Naive thymus-derived CD4-positive, alpha-beta T cell (primary cell): ENCODE results near the gene SPAG16. TPM values are rescaled to one million over a fixed set of nuclear protein-coding genes. Genes with fewer than 3 reads are reported as not detected.

Source experiments
- ATAC-seq: fragments of 150-1000 bp; cut with Tn5 transposase; 2 replicates; pipeline ENCODE4 v1.10.0; 2021; ENCODE audit warnings: mild to moderate bottlenecking, moderate library complexity
- CTCF ChIA-PET: fragments of 350-600 bp; sonication (Branson Sonifier 250); formaldehyde crosslinking; loops from one replicate; lab custom pipeline; 2021; ENCODE audit warnings: antibody characterized with exemption; lab: Charles Lee
- POLR2A ChIA-PET: fragments of 350-600 bp; sonication (Branson Sonifier 250); formaldehyde crosslinking; loops from one replicate; lab custom pipeline; 2021; ENCODE audit warnings: antibody characterized with exemption, inconsistent platforms; lab: Charles Lee
- DNase-seq, 9 donors: peaks; one replicate each; pipeline versions ENCODE4 v3.0.0 to v3.0.0-alpha.2; 2020 to 2022; ENCODE audit warnings: mixed read lengths in 1 of 9
- H3K27ac ChIP-seq: one replicate; pipeline ENCODE4 v1.7.0; 2013; ENCODE audit warnings: mild to moderate bottlenecking, low read depth, low read length, moderate library complexity
- H3K27me3 ChIP-seq, 2 donors: one replicate each; pipeline ENCODE4 v1.7.0; 2013; ENCODE audit warnings: low read length in 2 of 2, mild to moderate bottlenecking in 2 of 2, moderate library complexity in 2 of 2; ENCODE audit not compliant: control insufficient read depth in 2 of 2, insufficient read depth in 2 of 2
- H3K36me3 ChIP-seq, 3 experiments: 1 replicate in 2 of 3; 2 replicates in 1 of 3; pipeline ENCODE4 v1.7.0; 2013; ENCODE audit warnings: low read length in 3 of 3, mild to moderate bottlenecking in 3 of 3, moderate library complexity in 1 of 3; ENCODE audit not compliant: insufficient read depth in 3 of 3, control insufficient read depth in 2 of 3
- H3K4me1 ChIP-seq, 2 donors: one replicate each; pipeline ENCODE4 v1.7.0; 2013; ENCODE audit warnings: low read length in 2 of 2, mild to moderate bottlenecking in 2 of 2, moderate library complexity in 1 of 2; ENCODE audit not compliant: control insufficient read depth in 2 of 2, insufficient read depth in 2 of 2
- H3K4me3 ChIP-seq: 2 replicates; pipeline ENCODE4 v1.7.0; 2013; ENCODE audit warnings: mild to moderate bottlenecking, low read length
- H3K9me3 ChIP-seq, 3 experiments: 1 replicate in 2 of 3; 2 replicates in 1 of 3; pipeline ENCODE4 v1.7.0; 2013; ENCODE audit warnings: low read length in 3 of 3; ENCODE audit not compliant: control insufficient read depth in 2 of 3
- H3K27ac Mint-ChIP-seq, 9 donors: one replicate each; pipeline ENCODE4 v1.8.0; 2020 to 2022; ENCODE audit warnings: mixed read lengths in 9 of 9, mild to moderate bottlenecking in 8 of 9, moderate library complexity in 5 of 9, inconsistent platforms in 2 of 9
- H3K27me3 Mint-ChIP-seq, 5 donors: one replicate each; pipeline ENCODE4 v1.8.0; 2021 to 2022; ENCODE audit warnings: mixed read lengths in 5 of 5, mild to moderate bottlenecking in 1 of 5
- H3K36me3 Mint-ChIP-seq, 5 donors: one replicate each; pipeline ENCODE4 v1.8.0; 2020 to 2022; ENCODE audit warnings: mixed read lengths in 5 of 5, mild to moderate bottlenecking in 3 of 5, inconsistent platforms in 1 of 5
- H3K4me1 Mint-ChIP-seq, 7 donors: one replicate each; pipeline ENCODE4 v1.8.0; 2020 to 2022; ENCODE audit warnings: mixed read lengths in 7 of 7, mild to moderate bottlenecking in 3 of 7, inconsistent platforms in 1 of 7
- H3K4me3 Mint-ChIP-seq, 10 donors: one replicate each; pipeline ENCODE4 v1.8.0; 2020 to 2022; ENCODE audit warnings: mild to moderate bottlenecking in 10 of 10, mixed read lengths in 10 of 10, moderate library complexity in 6 of 10, inconsistent platforms in 2 of 10
- H3K9me3 Mint-ChIP-seq, 11 donors: one replicate each; pipeline ENCODE4 v1.8.0; 2020 to 2022; ENCODE audit warnings: mixed read lengths in 11 of 11, mild to moderate bottlenecking in 4 of 11, inconsistent platforms in 1 of 11, moderate library complexity in 1 of 11
- intact Hi-C, 2 donors: fragments of 100-400 bp; cut with micrococcal nuclease; formaldehyde crosslinking; loops; one replicate each; pipeline ENCODE4 v1.15.1; 2023
- polyA plus RNA-seq, 2 donors: library from polyadenylated mRNA; unstranded; fragments of 300-500 nt; fragmentation: Illumina TruSeq; gene quantifications; one replicate each; pipeline ENCODE4 v1.2.3, GENCODE V29; 2021
- total RNA-seq, 6 experiments: library from RNA in 5 of 6; stranded (reverse) in 5 of 6; gene quantifications; 1 replicate in 5 of 6; 2 replicates in 1 of 6; pipeline ENCODE4 v1.2.3 and lab custom pipeline; 2021 to 2026

Gene SPAG16
- total and polyA plus RNA-seq, 7 experiments from 2014 or later: 4.7 to 20.2 (median 7.4) TPM

GRCh38 chr2:213885485-213885884, 601.2 kb downstream of the SPAG16 start:
- CTCF ChIA-PET: no interaction called here
- Histone ChIP-seq H3K27ac (no peak overlapping the region), H3K27me3 (no peaks in the 10 kb centered on the region), H3K4me1 (no peaks in the 10 kb centered on the region), H3K9me3 (no peaks in the 10 kb centered on the region), H3K4me3 (no peak overlapping the region), H3K36me3 (no peaks in the 10 kb centered on the region)
- POLR2A ChIA-PET: no interaction called here
- no peak for ATAC-seq
- Mint-ChIP-seq H3K27me3 (no peaks in the 10 kb centered on the region), H3K4me1 (no peaks in the 10 kb centered on the region), H3K9me3 (peaks cover 0 to 6% (median 0%) of the 10 kb centered on the region in 11 donors), H3K36me3 (no peaks in the 10 kb centered on the region), H3K4me3 (no peak overlapping the region), H3K27ac (no peak overlapping the region)
- intact Hi-C loops: no loop called here
- no peak for DNase-seq

- ChIA-PET POLR2A (no interaction called here), CTCF (no interaction called here)
- intact Hi-C loops: no loop called here
- Histone ChIP-seq H3K4me3 (no peak overlapping the region), H3K27ac (no peak overlapping the region), H3K9me3 (no peaks in the 10 kb centered on the region), H3K36me3 (no peaks in the 10 kb centered on the region), H3K27me3 (no peaks in the 10 kb centered on the region), H3K4me1 (no peaks in the 10 kb centered on the region)
- no peak for ATAC-seq
- Mint-ChIP-seq H3K4me3 (no peak overlapping the region), H3K36me3 (peaks cover 0 to 2% (median 0%) of the 10 kb centered on the region in 5 donors), H3K27ac (no peak overlapping the region), H3K4me1 (no peaks in the 10 kb centered on the region), H3K9me3 (peaks cover 1 to 17% (median 7%) of the 10 kb centered on the region in 11 donors), H3K27me3 (no peaks in the 10 kb centered on the region)
- DNase-seq: no peak
Observed at GRCh38 chr2:213914510-213914909, 630.2 kb downstream of the SPAG16 start.

- H3K9me3 Mint-ChIP-seq: peaks cover 9 to 43% (median 21%) of the 10 kb centered on the region in 11 donors
- no peak overlapping the region for H3K4me3 Mint-ChIP-seq
- H3K36me3 ChIP-seq: no peaks in the 10 kb centered on the region
- no peaks in the 10 kb centered on the region for H3K4me1 Mint-ChIP-seq
- H3K4me1 ChIP-seq: no peaks in the 10 kb centered on the region
- H3K27ac ChIP-seq: no peak overlapping the region
- no peaks in the 10 kb centered on the region for H3K27me3 ChIP-seq
- no peak overlapping the region for H3K27ac Mint-ChIP-seq
- H3K9me3 ChIP-seq: peaks cover 0 to 8% (median 0%) of the 10 kb centered on the region in 3 experiments
- no peaks in the 10 kb centered on the region for H3K27me3 Mint-ChIP-seq
- H3K4me3 ChIP-seq: no peak overlapping the region
- ChIA-PET POLR2A (no interaction called here), CTCF (no interaction called here)
- DNase-seq: no peak
- peaks cover 0 to 5% (median 0%) of the 10 kb centered on the region in 5 donors for H3K36me3 Mint-ChIP-seq
- no peak for ATAC-seq
- intact Hi-C loops: no loop called here
Observed at GRCh38 chr2:213920014-213920413, 635.8 kb downstream of the SPAG16 start.

GRCh38 chr2:213923543-213923942, 639.3 kb downstream of the SPAG16 start:
- H3K27ac Mint-ChIP-seq: no peak overlapping the region

GRCh38 chr2:213934560-213934959, 650.3 kb downstream of the SPAG16 start:
- no peaks in the 10 kb centered on the region for H3K27me3 ChIP-seq
- Mint-ChIP-seq H3K36me3 (no peaks in the 10 kb centered on the region), H3K27ac (no peak overlapping the region), H3K27me3 (peaks cover 0 to 4% (median 0%) of the 10 kb centered on the region in 5 donors), H3K9me3 (no peaks in the 10 kb centered on the region), H3K4me3 (no peak overlapping the region), H3K4me1 (no peaks in the 10 kb centered on the region)
- DNase-seq (peak in 4 of 9 donors; percentile 5 to 23 (median 11)), ATAC-seq (no peak)
- ChIA-PET POLR2A (no interaction called here), CTCF (no interaction called here)
- no peak overlapping the region for H3K27ac ChIP-seq
- H3K4me3 ChIP-seq: no peak overlapping the region
- H3K9me3 ChIP-seq: no peaks in the 10 kb centered on the region
- intact Hi-C loops: loop anchor here in 1 of 2 donors (1.0 kb wide), 1 partner anchor 683 kb away; no protein-coding TSS in a partner anchor
- no peaks in the 10 kb centered on the region for H3K36me3 ChIP-seq
- no peaks in the 10 kb centered on the region for H3K4me1 ChIP-seq

More at GRCh38 chr2:213923543-213923942, 639.3 kb downstream of the SPAG16 start:
- intact Hi-C loops: no loop called here
- peaks cover 0 to 8% (median 0%) of the 10 kb centered on the region in 3 experiments for H3K9me3 ChIP-seq
- H3K27me3 Mint-ChIP-seq: peaks cover 0 to 6% (median 0%) of the 10 kb centered on the region in 5 donors
- H3K4me1 ChIP-seq: no peaks in the 10 kb centered on the region
- CTCF ChIA-PET: interaction anchor here (0.6 kb wide), 1 partner anchor 580 kb away, joined by 4 read pairs; no protein-coding TSS in a partner anchor
- H3K4me1 Mint-ChIP-seq: no peaks in the 10 kb centered on the region
- no peaks in the 10 kb centered on the region for H3K27me3 ChIP-seq
- no peak overlapping the region for H3K27ac ChIP-seq
- no peak overlapping the region for H3K4me3 Mint-ChIP-seq
- no peaks in the 10 kb centered on the region for H3K36me3 ChIP-seq
- ATAC-seq (no peak), DNase-seq (no peak)
- no peak overlapping the region for H3K4me3 ChIP-seq
- POLR2A ChIA-PET: no interaction called here
- peaks cover 0 to 5% (median 0%) of the 10 kb centered on the region in 5 donors for H3K36me3 Mint-ChIP-seq
- peaks cover 9 to 36% (median 17%) of the 10 kb centered on the region in 11 donors for H3K9me3 Mint-ChIP-seq

- no peak overlapping the region for H3K4me3 ChIP-seq
- intact Hi-C loops: no loop called here
- no peaks in the 10 kb centered on the region for H3K36me3 ChIP-seq
- H3K27ac ChIP-seq: no peak overlapping the region
- H3K9me3 ChIP-seq: no peaks in the 10 kb centered on the region
- CTCF ChIA-PET: no interaction called here
- H3K27ac Mint-ChIP-seq: no peak overlapping the region
- no peaks in the 10 kb centered on the region for H3K4me1 ChIP-seq
- POLR2A ChIA-PET: no interaction called here
- H3K4me3 Mint-ChIP-seq: no peak overlapping the region
- no peaks in the 10 kb centered on the region for H3K27me3 Mint-ChIP-seq
- H3K36me3 Mint-ChIP-seq: no peaks in the 10 kb centered on the region
- ATAC-seq: no peak
- no peaks in the 10 kb centered on the region for H3K4me1 Mint-ChIP-seq
- peaks cover 0 to 5% (median 0%) of the 10 kb centered on the region in 11 donors for H3K9me3 Mint-ChIP-seq
- H3K27me3 ChIP-seq: no peaks in the 10 kb centered on the region
- DNase-seq: no peak
Observed at GRCh38 chr2:213958086-213958485, 673.8 kb downstream of the SPAG16 start.

- peaks cover 0 to 5% (median 0%) of the 10 kb centered on the region in 11 donors for H3K9me3 Mint-ChIP-seq
- H3K4me1 ChIP-seq: no peaks in the 10 kb centered on the region
- no peaks in the 10 kb centered on the region for H3K36me3 Mint-ChIP-seq
- intact Hi-C loops: no loop called here
- H3K4me3 ChIP-seq: no peak overlapping the region
- ChIA-PET CTCF (no interaction called here), POLR2A (no interaction called here)
- H3K36me3 ChIP-seq: no peaks in the 10 kb centered on the region
- no peak overlapping the region for H3K4me3 Mint-ChIP-seq
- ATAC-seq (no peak), DNase-seq (no peak)
- no peaks in the 10 kb centered on the region for H3K27me3 Mint-ChIP-seq
- H3K27ac ChIP-seq: no peak overlapping the region
- H3K4me1 Mint-ChIP-seq: no peaks in the 10 kb centered on the region
- H3K27me3 ChIP-seq: no peaks in the 10 kb centered on the region
- H3K9me3 ChIP-seq: no peaks in the 10 kb centered on the region
- no peak overlapping the region for H3K27ac Mint-ChIP-seq
Observed at GRCh38 chr2:213959589-213959988, 675.3 kb downstream of the SPAG16 start.
